GM12873 (cell line): Measurements from ENCODE around the gene CTXND1.
A peak's percentile ranks its signal among the peaks of the same experiment; 100 is the strongest.

Source experiments
- TF ChIP-seq, protein P1 (sequence below): IDR thresholded peaks from 2 replicates; pipeline ENCODE4 v1.5.1; 2012; ENCODE audit warnings: low read depth, mild to moderate bottlenecking, moderate library complexity, low read length, control low read depth; ENCODE audit not compliant: insufficient read depth; ENCODE audit errors: missing control alignments

CTXND1 gene

DNA sequence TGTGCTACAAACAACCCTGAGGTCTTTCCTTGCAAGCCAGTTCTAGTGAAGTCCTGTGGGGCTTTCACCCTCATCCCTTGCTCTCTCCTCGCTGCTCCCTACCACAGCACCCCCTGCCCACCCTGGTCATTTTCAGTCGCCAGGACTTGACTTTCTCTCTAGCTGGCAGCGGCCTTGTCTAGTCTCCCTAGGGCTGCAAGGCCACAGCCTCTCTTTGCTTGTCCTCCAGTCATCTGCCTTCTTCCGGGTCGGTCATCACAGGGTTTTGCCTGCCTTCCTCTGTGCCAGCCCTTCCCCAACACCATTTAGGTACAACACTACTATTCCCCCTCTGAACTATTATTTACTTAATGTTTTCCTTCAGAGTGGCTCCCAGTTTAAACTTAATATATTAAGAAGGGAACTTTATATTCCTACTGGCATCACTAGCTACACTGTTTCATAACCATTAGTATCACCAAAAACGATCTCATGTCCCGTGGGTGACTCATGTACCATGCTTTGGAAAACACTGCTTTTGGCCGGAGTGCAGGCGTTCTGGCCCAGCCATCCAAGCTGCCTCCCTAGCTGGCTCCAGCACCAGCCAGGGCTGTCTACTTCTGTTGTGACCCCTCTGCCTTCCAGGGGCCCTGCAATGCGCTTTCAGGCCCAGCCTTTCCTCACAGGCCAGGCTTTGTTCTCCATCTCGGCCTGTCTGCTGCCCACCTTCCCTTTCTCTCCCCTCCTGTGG lies 77.8 kb downstream of the CTXND1 start:
- TF ChIP-seq, protein P1, sequence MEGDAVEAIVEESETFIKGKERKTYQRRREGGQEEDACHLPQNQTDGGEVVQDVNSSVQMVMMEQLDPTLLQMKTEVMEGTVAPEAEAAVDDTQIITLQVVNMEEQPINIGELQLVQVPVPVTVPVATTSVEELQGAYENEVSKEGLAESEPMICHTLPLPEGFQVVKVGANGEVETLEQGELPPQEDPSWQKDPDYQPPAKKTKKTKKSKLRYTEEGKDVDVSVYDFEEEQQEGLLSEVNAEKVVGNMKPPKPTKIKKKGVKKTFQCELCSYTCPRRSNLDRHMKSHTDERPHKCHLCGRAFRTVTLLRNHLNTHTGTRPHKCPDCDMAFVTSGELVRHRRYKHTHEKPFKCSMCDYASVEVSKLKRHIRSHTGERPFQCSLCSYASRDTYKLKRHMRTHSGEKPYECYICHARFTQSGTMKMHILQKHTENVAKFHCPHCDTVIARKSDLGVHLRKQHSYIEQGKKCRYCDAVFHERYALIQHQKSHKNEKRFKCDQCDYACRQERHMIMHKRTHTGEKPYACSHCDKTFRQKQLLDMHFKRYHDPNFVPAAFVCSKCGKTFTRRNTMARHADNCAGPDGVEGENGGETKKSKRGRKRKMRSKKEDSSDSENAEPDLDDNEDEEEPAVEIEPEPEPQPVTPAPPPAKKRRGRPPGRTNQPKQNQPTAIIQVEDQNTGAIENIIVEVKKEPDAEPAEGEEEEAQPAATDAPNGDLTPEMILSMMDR: no peak

DNA sequence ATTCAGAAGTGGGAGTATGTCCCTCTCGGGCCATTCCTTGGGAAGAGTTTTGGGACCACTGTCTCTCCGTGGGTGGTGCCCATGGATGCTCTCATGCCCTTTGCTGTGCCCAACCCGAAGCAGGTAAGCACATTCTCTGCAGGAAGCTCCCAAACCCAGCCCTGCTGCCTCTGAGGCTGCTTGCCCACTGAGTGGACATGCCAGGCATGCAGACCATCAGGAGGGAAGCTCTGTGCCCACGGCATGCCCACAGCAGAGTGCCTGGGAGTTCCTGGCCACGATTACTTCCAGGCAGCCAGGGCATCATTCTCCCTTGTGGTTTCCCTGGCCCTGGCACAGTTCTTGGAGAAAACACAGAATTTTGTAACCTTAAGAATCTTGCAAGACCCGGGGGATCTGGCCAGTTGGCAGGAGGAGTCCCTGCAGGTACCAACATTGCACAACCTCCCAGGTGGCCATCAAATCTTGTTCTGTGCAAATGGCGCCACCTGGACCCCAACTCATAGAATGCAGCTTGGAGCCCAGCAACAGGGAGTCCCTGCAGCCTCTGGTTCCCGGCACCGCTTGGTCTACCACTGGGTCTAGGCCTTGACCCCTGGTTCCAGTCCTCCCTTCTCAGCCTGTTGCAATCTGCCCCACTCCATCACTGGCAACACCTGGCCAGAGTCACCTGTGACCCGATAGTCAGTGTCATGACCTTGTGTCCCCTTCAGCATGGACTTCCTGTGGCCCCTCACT lies 78.8 kb downstream of the CTXND1 start:
- TF ChIP-seq, protein P1: peak; percentile 87

DNA sequence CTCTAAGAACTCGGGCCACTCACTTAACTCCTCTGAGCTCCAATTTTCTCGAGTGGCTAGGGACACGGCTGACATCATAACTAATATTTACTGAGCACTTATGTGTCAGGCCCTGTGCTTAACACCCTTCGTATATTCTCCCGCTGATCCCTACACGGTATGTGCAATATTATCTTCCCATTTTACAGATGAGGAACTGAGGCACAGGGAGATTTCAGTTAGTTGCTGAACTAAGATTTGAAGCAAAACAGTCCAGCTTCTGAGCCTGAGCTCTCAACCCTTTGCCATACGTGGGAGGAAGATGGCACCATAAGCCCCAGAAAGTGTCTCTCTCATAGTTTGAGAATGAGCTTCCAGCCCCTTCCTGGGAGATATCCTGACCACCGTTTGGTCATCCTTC lies 79.6 kb downstream of the CTXND1 start:
- TF ChIP-seq, protein P1: no peak

DNA sequence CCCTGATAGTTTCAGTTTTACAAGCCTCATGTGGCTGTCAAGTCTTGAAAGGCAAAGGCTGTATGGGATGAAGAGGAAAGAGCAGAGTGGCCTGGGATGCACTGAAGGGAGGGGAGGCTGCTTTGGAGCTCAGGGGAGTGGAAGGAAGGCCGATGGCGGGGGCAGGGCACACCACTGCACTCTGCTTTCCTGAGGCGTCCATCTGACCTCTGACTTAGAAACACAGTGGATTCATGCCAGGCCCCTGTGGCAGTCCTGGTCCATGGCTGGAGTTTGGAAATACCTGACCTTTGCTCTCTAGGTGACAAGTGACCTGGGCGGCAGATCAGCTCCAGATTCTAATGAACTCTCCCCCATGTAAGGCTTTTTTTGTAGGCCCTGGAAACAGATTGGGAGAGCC lies 80.2 kb downstream of the CTXND1 start:
- TF ChIP-seq, protein P1: no peak

DNA sequence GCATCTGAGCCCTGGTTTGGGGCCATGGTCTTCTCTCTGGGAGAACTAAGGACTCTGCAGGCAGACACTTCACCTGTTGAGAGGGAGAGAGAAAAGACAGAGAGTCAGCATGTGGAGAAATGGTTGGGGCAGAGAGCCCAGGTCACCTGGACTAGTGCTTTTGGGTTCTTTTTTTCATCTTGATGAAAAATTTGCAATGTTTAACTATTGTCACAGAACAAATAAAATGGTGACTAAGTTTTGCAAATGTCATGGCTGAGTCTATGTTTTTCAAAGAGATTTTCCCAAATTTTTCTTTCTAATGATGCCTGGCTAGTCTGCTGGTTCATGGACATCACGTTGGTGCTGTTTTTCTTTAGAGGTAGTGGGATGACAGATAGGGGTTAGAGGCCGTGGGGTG lies 81.4 kb downstream of the CTXND1 start:
- TF ChIP-seq, protein P1: no peak

DNA sequence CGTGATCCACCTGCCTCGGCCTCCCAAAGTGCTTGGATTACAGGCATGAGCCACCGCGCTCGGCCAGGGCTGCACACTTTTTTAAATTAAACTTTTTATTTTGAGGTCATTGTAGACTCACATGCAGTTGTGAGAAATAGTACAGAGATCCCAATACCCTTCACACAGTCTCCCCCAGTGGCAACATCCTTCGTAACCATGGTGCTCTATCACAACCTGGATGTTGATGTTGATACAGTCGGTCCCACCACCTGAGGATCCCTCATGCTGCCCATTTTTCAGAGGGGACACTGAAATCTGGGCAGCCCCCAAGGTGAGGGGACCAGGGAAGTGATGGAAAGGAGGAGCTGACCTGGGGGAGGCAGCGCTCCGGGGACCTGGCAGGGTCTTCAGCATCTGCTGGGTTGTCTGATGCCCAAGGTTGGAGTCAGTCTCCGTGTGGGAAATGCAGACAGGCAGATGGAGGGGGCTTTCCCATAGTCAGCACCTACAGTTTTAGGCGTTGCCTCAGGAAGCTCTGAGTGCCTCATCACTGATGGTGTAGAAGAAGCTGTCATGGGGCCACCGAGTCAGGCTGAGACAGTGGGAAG lies 82.2 kb downstream of the CTXND1 start:
- TF ChIP-seq, protein P1: no peak

DNA sequence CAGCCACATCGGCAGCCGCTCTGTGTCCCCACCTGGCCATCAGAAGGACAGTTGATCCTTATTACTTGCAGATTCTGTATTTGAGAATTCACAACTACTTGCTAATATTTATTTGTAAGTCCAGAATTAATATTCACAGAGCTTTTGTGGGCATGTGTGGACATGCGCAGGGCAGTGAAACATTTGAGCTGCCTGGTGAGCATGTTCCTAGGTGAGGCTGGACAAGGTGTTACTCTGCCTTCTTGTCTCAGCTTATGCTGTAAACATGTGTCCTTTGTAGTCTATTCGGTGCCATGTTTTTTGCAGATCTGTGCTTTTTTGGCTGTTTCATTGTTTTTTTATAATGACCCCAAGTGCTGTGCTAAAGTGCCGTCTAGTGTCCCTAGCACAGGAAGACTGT lies 83.6 kb downstream of the CTXND1 start:
- TF ChIP-seq, protein P1: no peak
